PC-3 (cell line): ENCODE results near the gene ADCY2.

Experiments
- CTCF ChIP-seq: fragments of 300-600 bp; sonication (generic); conservative IDR thresholded peaks from 2 replicates; pipeline ENCODE4 v1.5.1; 2017; ENCODE audit warnings: antibody characterized with exemption, low read depth, mild to moderate bottlenecking, low read length
- EZH2 ChIP-seq: fragments of 300-600 bp; sonication (generic); IDR thresholded peaks from one replicate; pipeline ENCODE4 v1.6.1; 2017; ENCODE audit warnings: antibody characterized with exemption, mild to moderate bottlenecking, low read length; ENCODE audit not compliant: unreplicated experiment
- EZH2phosphoT487 ChIP-seq: fragments of 300-600 bp; sonication (generic); IDR thresholded peaks from 2 replicates; pipeline ENCODE4 v1.6.1; 2018; ENCODE audit warnings: mild to moderate bottlenecking, antibody characterized with exemption, low read length, borderline replicate concordance

- TF ChIP-seq CTCF (no peak), EZH2 (no peak), EZH2phosphoT487 (no peak)
These were observed 380.5 kb downstream of the ADCY2 start for GRCh38 chr5:7776442-7776841.
